Measurements from ENCODE around the gene PLEK2.

The PLEK2 gene

DNA sequence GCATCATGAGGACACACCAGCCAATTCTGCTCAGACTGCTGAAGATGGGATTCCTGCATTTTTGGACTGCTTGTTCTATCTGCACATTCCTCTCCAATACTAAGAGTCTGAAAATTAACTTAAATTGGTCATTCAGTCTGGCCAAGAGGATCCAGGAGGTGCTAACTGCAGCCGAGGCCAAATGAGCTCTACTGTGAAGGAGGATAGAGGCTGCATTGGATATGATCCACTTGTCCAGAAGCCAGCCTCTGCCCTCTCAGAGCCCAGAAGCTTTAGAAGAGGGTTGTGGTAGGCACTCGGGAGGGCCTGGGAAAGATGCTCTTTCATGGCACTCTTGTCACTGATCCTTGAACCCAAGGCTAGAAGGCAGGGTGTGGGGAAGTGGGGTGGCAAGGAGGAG, 37.1 kb upstream of the PLEK2 start:
- no peak overlapping the region for H3K4me3 ChIP-seq (ENCODE audit: low read depth, low read length)
- CTCF ChIA-PET, result interaction anchor here (2.4 kb wide), 1 partner anchor 17 kb away, joined by 6 read pairs; no protein-coding TSS in a partner anchor

DNA sequence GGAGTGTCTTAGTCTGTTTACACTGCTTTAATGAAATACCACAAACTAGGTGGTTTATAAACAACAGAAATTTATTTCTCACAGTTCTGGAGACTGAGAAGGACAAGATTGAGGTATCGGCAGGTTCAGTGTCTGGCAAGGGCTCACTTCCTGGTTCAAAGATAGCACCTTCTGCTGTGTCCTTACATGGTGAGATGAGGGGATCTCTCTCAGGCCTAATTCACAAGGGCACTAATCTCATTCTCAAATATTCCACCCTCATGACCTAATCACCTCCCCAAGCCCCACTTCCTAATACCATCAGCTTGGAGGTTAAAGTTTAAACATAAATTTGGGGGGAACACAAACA, 35.0 kb upstream of the PLEK2 start:
- CTCF ChIA-PET, result interaction anchor here (1.1 to 5.3 kb wide), 6 partner anchors 11 to 257 kb away, joined by 3 to 27 read pairs (median 5); partner anchors contain the start of gene PIGH
- H3K4me3 ChIP-seq (ENCODE audit: low read depth, low read length), result no peak overlapping the region
- no peak for DNase-seq (ENCODE audit: low read depth, low spot score)
- POLR2A ChIA-PET, result no interaction called here
- TF ChIP-seq, protein P1, sequence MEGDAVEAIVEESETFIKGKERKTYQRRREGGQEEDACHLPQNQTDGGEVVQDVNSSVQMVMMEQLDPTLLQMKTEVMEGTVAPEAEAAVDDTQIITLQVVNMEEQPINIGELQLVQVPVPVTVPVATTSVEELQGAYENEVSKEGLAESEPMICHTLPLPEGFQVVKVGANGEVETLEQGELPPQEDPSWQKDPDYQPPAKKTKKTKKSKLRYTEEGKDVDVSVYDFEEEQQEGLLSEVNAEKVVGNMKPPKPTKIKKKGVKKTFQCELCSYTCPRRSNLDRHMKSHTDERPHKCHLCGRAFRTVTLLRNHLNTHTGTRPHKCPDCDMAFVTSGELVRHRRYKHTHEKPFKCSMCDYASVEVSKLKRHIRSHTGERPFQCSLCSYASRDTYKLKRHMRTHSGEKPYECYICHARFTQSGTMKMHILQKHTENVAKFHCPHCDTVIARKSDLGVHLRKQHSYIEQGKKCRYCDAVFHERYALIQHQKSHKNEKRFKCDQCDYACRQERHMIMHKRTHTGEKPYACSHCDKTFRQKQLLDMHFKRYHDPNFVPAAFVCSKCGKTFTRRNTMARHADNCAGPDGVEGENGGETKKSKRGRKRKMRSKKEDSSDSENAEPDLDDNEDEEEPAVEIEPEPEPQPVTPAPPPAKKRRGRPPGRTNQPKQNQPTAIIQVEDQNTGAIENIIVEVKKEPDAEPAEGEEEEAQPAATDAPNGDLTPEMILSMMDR (IDR thresholded peaks at IDR 0.05; ENCODE audit: insufficient read depth, low read length, missing control alignments), result no peak

More for the DNA sequence above, 37.1 kb upstream of the PLEK2 start:
- POLR2A ChIA-PET, result no interaction called here
- no peak for DNase-seq (ENCODE audit: low read depth, low spot score)
- TF ChIP-seq, protein P1 (IDR thresholded peaks at IDR 0.05; ENCODE audit: insufficient read depth, low read length, missing control alignments), result no peak

DNA sequence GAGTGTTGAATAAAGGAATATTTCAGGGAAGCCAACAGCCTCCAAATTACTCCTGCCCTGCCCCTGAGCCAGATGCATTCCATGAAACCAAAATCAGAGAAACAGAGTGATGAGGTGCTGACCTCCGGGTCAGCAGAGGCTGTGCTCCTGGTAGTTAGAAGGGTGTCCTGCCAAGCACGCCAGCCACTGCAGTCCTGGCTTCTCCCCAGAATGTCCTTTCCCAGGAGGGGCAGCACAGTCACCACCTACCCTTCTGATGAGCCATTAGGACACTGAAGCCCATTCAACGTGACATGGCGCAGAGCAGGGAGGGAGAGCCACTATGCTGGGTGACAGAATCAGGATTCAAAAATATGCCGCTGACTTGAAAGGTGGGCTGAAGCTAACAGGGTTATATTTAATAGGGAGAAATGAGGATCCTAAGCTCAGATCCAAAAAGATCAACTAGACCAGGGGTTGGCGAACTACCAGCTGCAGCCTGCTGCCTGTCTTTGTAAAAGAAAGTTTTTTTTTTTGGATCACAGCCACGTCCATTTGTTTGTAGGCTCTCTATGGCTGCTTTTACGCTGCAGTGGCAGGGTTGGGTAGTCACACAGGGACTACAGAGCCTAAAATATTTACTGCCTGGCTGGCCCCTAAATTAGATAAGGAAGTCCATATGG, 34.5 kb upstream of the PLEK2 start:
- no peak for DNase-seq (ENCODE audit: low read depth, low spot score)
- no peak overlapping the region for H3K4me3 ChIP-seq (ENCODE audit: low read depth, low read length)
- ChIA-PET CTCF (interaction anchor here (1.1 to 5.3 kb wide), 5 partner anchors 10 to 153 kb away, joined by 3 to 27 read pairs (median 4); partner anchors contain the start of gene PIGH), POLR2A (no interaction called here)
- TF ChIP-seq, protein P1 (IDR thresholded peaks at IDR 0.05; ENCODE audit: insufficient read depth, low read length, missing control alignments), result no peak

DNA sequence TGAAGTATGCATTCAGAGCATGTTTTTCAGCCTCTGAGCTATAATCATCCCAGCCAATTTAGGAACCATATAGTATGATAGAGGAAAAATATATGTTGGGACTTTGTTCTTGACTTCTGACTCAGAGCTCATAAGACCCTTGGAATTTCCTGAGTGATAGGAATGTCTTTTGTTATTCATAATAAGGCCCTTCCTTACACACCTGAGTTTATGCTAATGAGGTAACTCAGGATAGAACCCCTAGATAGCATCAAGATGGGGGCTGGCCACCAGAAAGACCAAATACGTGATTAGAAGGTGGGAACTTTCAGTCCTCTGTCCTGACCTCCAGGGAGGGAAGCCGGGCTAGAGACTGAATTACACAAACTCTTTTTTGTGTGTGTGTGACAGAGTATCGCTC, 32.4 kb upstream of the PLEK2 start:
- ChIA-PET CTCF (interaction anchor here (0.6 to 5.3 kb wide), 5 partner anchors 11 to 260 kb away, joined by 3 to 27 read pairs (median 6); no protein-coding TSS in a partner anchor), POLR2A (no interaction called here)
- DNase-seq (ENCODE audit: low read depth, low spot score), result no peak
- no peak overlapping the region for H3K4me3 ChIP-seq (ENCODE audit: low read depth, low read length)
- TF ChIP-seq, protein P1 (IDR thresholded peaks at IDR 0.05; ENCODE audit: insufficient read depth, low read length, missing control alignments), result no peak

DNA sequence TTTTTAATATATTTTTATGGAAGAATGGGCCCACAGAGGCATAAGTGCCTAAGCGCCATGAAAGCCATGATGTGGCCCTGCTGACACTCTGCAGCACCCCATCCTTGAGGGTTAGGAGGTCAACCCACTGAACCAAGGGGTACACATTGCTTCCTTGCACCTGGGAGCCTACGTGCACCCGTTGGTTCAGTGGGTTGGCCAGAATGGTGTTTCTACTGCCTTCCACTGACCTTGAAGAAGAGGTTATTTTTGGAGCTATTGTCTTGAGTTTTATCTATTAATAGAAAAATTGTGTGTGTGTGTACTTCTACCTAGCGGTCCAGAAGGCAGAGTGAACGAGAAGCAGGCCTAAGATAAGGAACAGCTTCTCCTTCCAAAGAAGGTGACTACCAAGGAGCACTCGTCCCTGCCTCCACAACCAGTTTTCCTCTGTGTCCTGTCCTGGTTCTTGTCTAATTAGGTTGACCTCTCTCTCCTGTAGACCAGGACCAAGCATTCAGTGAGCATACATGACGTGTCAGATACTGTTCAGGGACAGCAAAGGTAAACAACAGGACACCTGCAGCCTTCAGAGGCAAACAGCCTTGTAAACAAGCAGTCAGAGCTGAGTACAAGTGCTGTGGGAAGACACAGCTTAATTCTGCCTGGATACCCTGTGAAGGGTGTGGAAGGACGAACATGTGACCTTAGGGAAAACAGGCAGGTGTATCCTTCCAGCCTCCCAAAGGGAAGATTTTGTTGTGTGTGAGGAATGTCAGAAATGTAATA, 30.4 kb upstream of the PLEK2 start:
- no peak overlapping the region for H3K4me3 ChIP-seq (ENCODE audit: low read depth, low read length)
- ChIA-PET POLR2A (no interaction called here), CTCF (interaction anchor here (0.9 to 6.3 kb wide), 3 partner anchors 15 to 128 kb away, joined by 3 to 60 read pairs (median 3); no protein-coding TSS in a partner anchor)
- no peak for DNase-seq (ENCODE audit: low read depth, low spot score)
- TF ChIP-seq, protein P1 (IDR thresholded peaks at IDR 0.05; ENCODE audit: insufficient read depth, low read length, missing control alignments), result no peak

DNA sequence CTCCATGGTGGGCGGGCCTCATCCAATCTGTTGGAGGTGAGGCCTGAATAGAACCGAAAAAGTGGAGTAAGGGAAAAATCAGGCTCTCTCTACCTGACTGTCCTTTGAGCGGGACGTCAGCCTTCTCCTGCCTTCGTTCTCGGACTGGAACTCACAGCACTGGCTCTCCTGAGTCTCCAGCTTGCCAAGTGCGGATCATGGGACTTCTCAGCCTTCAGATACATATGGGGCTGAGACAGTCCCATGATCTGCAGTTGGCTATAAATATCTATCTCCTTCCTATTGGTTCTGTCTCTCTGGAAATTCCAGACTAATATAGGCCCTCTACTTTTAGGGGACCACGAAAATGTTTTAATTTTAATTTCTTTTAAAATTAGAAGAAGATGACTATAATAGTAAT, 29.7 kb upstream of the PLEK2 start:
- DNase-seq (ENCODE audit: low read depth, low spot score), result no peak
- H3K4me3 ChIP-seq (ENCODE audit: low read depth, low read length), result no peak overlapping the region
- ChIA-PET POLR2A (no interaction called here), CTCF (interaction anchor here (2.5 to 6.3 kb wide), 2 partner anchors 14 to 130 kb away, joined by 9 to 60 read pairs; no protein-coding TSS in a partner anchor)
- TF ChIP-seq, protein P1 (IDR thresholded peaks at IDR 0.05; ENCODE audit: insufficient read depth, low read length, missing control alignments), result no peak

All from AG04449 (cell line).